CD4-positive, alpha-beta T cell treated with Interleukin-15 for 1 hour (primary cell): ENCODE measurements around the gene PACS1.

Source experiments
- DNase-seq: peaks from one replicate; pipeline ENCODE4 v3.0.0-alpha.2; 2020

Gene PACS1

DNA sequence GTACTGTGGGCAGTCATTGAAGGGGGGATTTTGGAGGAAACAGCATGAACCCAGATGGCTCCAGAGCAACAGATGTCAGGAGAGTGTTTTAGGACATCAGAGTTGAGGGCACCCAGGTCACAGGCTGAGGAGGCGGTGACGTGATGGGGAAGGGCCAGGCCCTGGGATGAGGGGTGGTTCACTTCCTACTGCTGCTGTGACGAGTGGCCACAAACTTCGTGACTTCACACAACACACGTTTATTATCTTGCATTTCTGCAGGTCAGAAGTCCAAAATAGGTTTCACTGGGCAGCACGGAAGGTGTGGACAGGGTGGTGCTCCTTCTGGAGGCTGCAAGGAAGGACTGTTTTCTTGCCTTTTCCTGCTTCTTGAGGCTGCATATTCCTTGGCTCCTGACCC lies 120.7 kb downstream of the PACS1 start:
- no peak for DNase-seq

DNA sequence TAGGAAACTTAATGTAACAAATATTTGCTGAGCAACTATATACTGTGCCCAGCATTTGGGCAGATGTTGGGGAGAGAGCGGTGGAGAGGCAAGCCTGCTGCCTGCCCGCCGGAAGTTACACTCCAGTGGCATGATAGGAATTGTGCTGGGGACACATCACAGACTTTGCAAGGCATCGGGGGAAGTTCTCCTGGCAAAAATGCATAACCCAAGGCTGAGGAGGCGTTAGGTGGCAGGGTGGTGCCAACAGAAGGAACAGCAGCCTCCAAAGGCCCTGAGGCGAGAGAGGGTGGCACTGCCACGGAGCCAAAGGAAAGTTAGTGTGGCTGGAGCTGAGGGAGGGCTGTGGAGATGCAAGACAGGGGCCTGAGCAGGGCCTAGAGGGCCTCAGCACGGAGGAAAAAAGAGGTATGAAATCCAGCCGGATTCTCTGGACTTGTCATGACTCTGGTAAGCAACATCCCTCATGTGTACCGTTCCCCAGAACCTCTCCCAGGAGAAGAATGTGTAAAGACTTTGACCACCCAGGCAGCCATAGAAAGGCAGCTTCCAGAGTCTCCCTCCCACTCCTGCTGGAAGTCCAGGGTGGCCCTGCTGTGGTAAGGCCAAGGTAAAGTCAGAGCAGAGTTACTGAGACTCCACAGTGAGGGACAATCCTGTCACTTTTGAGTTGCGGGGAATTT lies 122.2 kb downstream of the PACS1 start:
- DNase-seq = no peak

DNA sequence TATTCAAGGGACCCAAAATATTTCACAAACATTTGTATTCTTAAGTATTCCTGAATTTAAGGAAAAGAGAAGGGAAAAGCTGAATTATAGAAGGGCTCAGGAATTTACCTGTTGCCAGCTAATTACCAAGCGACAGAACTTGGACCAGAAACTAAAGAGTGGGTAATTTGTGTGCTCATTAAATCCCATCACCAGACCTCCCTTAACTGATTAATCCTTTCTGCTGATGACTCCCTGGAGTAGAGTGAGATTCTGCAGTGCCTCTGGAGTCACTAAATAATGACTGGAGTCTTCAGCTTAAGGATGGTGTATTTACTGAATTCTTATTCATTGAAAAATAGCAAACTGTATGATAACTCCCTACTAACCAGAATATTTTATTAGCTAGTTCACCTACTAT lies 124.3 kb downstream of the PACS1 start:
- no peak for DNase-seq

DNA sequence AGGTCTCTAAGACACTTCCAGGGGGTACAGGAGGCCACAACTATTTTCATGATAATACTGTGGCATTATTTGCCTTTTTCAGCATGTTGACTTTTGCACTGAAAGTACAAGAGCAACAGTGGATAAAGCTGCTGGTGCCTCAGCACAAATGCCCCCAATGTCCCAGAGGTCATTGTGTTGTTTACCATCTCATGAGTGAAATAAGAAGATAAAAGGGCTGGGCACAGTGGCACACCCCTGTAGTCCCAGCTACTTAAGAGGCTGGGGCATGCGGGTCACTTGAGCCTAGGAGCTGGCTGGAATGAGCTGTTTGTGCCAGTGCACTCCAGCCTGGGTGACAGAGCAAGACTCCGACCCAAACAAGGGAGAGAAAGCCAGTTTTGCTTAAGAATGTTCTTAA lies 125.8 kb downstream of the PACS1 start:
- no peak for DNase-seq

DNA sequence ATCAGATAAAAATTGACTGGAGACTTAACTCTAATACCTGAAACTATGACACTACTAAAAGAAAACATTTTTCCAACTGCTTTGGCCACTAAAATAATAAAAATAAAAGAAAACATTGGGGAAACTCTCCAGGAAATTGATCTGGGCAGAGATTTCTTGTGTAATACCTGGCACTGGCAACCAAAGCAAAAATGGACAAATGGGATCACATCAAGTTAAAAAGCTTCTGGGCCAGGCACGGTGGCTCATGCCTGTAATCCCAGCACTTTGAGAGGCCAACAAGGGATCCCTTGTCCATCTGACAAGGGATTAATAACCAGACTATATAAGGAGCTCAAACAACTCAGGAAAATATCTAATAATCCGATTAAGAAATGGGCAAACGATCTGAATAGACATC lies 133.8 kb downstream of the PACS1 start:
- no peak for DNase-seq

DNA sequence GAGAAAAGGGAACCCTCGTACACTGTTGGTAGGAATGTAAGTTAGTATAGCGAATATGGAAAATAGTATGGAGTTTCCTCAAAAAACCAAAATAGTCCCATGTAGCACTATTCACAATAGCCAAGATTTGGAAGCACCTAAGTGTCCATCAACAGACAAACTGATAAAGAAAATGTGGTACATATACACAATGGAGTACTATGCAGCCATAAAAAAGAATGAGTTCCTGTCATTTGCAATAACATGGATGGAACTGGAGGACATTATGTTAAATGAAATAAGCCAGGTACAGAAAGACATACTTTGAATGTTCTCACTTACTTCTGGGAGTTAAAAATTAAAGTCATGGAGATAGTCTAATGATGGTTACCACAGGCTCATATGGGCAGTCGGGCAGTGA lies 134.3 kb downstream of the PACS1 start:
- no peak for DNase-seq

DNA sequence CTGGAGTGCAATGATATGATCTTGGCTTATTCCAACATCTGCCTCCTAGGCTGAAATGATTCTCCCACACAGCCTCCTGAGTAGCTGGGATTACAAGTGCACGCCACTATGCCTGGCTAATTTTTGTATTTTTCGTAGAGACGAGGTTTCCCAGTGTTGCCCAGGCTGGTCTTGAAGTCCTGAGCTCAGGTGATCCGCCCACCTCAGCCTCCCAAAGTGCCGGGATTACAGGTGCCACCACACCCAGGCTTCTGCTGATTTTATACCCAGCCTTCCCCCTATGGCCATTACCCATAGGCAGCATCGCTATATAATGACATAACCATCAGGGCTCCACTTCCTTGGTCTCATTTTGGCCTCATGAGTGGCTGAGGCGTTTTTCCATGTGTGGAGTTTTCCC lies 137.7 kb downstream of the PACS1 start:
- DNase-seq = no peak

DNA sequence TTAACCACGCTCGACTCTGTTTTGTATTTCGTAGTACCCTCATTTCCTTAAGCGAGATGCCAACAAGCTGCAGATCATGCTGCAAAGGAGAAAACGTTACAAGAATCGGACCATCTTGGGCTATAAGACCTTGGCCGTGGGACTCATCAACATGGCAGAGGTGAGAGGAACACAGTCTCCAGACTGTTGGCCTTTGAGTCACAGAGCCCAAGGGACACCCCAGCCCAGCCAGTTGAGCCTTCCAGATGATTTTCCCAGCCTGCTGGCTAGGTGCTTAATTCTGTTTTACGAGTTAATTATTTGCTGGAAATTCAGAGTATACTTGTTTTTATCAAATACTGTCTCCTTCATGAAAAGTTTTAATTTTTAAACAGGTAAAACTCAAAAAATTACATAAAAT lies 141.0 kb downstream of the PACS1 start:
- DNase-seq = no peak

DNA sequence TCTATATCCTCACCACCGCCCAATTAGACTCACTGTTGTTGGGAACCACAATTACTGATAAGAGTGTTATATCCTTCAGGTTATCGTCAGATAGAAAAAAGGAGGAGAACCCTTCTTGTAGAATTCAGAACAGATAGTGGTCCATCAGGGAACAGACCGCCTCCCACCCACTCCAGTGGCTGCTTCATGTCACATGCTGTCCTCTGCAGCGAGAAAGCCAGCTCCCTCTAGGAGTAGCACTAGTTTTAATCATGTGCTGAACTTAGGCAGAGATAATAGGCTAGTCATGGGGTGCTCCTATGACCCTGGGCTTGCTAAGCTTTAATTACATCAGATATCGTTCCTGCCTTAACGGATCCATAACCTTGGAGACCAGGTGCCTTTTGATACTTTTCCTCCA lies 146.8 kb downstream of the PACS1 start:
- DNase-seq = no peak

DNA sequence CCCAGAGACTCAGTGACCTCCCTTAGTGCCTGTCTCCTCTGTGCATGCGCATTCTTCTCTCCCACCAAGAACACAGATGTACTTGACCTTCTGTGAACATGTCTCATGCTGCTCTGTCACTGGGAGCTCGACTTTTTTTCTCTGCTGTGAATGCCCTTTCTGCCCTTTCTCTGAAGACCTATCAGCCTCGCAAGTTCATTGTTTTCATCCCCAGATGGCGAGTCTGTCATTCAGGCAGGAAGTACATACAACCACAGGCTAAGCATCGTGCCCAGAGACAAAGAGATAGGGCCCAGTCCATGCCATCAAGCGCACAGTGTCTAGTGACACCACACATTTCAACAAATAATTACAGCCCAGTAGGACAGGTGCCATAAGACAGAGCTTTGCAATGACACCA lies 148.0 kb downstream of the PACS1 start:
- no peak for DNase-seq

DNA sequence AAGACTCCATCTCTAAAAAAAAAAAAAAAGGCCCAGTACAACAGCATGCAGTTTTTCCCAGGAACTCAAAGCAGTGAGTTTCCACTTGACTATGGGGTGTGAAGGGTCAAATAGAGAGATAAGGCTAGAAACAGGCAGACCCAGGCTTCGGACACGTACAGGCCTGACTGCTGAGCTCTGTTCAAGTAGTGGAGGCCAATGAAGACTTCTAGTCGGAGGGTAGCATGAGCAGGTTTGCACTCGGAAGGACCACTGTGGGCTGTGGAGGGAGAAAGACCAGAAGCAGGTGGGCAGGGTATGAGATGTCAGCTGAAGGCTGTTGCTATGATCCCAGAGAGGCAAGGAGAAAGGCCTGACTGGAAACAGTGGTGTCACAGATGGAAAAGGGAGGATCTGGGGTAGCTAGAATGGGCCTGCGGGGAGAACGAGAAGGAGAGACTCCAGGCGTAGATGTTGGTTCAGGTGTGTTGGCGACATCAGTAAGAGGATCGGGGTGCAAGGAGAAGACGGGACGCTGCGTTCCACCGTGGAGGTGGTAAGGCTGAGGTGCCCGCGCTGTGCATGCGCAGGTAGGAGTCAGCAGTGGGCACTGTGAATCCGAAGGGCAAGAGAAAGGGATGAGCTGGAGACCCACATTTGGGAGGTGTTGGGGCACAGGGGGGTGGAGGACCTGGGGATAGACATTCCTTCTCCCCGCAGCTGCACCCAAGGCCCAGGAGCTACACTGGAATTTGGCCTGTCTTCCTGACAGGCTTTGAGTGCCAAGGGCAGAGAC lies 149.0 kb downstream of the PACS1 start:
- DNase-seq = no peak

DNA sequence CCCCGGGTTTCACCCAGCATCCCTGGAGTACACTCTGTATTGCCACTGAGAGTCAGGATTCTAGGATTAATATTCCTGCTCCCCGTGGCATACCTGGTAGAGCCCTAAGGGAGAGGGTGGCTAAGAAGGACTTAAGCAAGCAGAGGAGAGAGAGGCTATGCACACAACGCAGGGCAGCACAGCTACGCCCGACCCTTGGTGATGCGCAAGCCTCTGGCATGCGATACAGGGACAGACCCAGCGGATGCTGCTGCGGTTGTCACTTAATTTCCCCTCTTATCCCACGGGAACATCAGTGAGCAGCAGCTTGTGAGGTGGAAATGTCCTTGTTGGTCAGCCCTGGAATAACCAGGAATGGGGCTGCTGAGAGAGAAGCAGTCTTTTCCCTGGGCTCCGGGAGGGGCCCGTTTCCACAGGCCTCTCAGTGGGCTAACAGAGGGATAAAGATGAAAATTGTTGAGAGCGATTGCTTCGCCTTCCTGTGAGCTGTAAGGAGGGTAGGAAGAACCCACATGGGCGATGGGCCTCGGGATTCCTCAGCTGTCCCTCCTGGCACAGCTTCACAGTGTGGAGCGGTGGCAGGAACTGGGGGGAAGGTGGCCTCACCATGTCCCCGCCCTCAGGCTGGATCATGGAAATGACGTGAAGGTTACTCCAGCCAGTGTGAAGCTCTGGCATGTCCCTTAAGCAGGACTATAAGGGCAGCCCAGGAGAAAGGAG lies 149.9 kb downstream of the PACS1 start:
- DNase-seq = no peak

DNA sequence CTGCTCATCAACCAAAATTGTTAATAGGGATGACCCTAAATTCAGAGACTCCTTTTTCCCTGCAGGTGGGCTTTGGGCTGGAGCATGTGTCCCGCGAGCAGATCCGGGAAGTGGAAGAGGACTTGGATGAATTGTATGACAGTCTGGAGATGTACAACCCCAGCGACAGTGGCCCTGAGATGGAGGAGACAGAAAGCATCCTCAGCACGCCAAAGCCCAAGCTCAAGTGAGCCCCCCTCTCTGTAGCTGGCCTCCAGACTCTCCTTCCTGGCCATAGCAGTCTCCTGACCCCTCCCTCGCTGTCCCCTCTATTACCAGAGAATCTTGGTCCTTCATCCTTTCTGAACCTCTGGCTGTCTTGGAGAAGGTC lies 150.5 kb downstream of the PACS1 start:
- no peak for DNase-seq

DNA sequence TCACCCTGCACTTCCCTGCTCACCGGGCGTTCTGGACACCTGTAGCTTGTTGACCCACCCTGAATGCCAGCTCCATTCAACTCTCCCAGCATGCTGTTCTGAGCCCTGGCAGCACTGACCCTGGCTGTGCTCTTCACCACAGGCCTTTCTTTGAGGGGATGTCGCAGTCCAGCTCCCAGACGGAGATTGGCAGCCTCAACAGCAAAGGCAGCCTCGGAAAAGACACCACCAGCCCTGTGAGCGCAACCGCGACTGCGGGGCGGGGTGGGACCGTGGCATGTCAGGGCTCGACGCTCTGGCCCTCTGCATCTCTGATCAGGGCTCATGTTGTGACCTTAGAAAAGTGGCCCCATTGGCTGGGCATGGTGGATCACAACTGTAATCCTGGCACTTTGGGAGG lies 150.9 kb downstream of the PACS1 start:
- DNase-seq = no peak

DNA sequence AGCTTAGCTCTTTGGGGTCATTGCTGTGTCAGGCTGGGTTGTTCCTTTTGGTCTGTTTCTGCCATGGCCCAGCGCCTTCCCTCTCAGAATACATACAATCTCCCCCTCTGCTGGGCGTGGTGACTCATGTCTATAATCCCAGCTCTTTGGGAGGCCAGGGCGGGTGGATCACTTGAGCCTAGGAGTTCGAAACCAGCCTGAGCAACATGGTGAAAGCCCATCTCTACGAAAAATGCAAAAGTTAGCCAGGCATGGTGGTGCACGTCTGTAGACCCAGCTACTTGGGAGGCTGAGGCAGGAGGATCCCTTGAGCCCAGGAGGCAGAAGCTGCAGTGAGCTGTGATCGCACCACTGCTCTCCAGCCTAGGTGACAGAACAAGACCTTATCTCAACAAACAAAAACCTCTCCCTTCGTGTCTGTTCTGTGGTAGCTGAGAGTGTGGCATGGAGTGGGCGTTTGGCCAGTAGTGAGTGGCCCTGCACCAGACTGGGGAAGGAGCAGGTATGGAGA lies 151.7 kb downstream of the PACS1 start:
- DNase-seq = no peak

DNA sequence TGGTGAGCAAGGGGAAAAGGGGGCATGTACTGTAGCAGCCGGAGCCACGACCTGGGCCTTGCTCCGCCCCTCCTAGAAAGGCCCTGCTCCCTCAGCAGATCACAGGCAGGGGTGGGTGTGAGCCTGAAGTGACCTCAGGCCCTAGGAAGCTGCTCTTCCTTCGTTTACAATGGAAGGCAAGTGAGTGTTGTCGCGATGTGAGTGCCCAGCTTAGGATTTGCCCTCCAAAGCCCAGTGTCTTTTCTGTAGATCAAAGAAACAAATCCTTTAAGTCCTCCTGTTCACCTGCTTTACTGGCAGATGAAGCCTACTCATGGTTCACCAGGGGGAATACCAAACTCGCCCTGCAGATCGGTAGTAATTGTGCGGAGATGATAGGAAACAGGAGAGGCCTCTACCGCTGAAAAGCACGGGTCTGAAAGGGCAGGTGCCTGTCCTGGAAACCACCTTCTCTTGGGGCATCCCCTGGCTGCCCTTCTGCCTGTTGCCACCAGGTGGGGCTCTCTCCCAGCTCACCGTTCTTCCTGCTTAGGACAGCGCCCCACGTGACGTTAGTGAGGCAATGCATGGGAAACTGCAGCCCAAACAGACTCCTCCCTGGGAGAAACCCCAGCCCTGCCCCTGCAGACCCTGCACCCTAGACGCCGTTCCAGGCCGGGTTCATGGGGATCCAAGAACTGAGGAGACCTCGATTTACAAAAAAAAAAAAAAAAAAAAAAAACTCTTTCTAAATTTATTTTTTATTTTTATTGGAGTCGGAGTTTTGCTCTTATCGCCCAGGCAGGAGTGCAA lies 152.5 kb downstream of the PACS1 start:
- peak; percentile 95 for DNase-seq

DNA sequence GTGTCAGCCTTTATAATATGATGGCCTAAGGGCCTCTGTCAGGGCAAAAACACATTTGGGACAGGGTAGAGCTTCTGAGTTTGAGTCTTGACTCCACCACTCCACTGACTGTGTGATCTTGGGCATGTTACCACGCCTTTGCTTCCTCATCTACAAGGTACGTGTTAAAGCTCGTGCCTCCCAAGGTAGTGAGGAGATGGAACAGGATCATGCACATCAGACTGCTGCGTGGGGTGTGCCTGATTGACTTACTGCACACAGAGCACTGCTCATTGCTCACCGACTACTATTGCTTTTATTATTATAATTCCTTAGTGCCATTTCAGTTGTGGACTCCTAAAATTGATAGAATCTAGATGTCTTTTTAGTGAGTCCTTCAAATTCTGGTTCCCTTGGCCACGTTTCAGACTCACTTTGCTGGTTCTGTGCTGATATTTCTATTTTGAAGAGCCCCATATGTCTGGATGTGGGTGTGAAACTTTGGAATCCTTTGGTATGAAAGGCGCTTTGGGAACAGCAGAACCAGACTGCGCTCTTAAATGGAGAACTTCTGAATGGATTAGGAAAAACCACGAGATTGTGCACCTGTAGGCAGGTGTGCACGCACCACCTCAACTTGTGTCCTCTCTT lies 154.3 kb downstream of the PACS1 start:
- no peak for DNase-seq

DNA sequence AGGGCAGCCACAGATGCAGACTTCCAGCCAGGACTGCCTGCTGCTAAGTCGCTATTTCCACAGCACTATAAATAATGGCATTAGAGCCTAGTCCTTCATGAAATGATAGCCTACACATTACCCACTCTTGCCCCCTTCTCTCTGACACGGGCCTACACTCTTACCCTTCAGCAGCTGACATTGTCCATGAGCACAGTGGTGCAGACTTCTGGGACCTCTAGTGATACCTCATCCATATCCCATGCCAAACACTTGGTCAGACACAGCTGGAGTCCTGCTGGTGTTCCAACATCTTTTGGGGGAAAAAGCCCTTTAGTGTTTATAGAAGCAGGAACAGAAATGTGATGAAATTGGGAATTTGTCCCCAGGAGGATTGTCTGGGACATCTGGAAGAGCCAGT lies 155.0 kb downstream of the PACS1 start:
- no peak for DNase-seq

DNA sequence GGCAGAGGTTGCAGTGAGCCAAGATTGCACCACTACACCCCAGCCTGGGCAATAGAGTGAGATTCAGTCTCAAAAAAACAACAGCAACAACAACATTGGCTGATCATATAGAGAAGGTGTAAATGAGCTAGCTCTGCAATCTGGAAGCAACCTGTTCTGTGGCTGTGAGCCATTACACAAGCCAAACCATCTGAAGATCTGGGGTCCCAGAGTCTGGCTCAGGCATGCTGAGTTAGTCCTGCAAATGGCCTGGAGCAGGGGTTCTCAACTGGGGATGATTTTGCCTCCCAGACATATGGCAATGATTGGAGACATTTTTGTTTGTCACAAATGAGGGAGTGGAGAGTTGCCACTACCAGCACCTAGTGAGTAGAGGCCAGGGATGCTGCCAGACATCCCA lies 156.0 kb downstream of the PACS1 start:
- DNase-seq = no peak

DNA sequence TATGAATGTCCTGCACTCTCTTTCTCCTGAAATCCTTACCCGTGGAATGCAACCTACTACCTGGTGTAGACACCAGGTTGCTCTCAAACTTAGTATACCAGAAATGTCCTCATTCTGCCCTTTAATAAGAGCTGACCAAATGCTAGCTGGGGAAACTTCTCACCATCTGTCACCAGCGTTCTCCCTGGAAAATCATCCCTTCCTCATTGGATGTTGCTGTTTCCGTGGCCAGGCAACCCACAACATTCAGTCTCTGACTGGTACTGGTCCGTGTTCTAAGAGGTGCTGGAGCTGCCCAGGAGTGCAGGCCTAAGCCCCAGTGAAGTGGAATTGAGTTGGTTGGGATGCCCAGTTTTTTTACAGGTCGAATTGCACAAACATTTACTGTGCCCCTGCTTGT lies 157.6 kb downstream of the PACS1 start:
- DNase-seq = no peak

DNA sequence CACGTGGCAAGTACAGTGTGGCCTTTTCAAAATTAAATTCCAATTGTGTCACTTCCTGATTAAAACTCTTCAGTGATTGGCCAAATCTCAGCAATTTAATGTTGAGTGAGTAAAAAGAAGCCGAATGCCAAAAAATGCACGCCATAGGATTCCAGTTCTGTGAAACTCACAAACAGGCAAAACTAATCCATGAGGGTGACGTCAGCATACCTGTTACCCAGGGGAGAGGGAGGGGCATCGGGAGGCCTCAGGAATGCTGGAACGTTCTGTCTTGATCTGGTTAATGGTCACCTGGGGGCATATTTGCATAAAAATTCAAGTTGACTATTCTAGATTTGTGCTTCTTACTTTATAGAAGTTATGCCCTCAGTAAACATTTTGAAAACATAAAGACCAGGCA lies 158.4 kb downstream of the PACS1 start:
- no peak for DNase-seq

DNA sequence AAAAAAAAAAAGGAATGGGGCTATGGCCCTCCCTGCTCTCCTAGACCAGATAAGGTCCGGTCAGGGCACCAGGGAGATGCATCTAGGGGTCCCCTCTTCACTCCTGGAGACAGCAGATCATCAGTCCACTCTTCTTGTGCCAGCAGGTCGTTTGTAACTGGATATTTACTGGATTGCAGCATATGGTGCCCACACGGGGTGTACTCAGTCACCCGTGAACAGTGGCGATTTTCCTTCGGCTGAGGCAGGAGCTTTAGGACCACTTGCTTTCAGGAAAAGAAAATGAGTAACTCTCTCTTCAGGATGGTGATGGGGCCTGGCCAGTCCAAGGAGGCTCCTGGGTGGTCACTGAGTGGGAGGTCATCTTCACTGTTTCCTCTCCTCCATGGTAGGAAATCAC lies 160.1 kb downstream of the PACS1 start:
- no peak for DNase-seq

DNA sequence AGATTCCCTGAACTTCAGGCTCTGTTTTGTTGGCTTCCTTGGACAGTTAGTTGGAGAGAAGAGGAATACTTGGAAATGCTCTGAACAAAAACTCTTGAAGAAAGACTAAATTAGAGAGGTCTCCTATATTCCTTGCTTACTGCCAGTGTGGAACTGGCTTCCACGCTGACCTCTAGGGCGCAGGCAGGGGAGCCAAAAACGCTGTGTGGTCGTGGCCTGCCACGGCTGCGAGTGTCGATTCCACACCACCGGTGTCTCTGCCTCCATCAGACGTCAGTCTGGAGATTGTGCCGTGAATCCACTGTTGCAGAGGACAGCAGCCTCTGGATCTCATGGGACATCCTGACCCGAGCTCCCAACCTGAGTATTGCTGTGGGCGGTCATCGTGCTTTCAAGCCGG lies 160.9 kb downstream of the PACS1 start:
- no peak for DNase-seq
